ENCODE data around the gene PCTP.

PCTP gene

DNA sequence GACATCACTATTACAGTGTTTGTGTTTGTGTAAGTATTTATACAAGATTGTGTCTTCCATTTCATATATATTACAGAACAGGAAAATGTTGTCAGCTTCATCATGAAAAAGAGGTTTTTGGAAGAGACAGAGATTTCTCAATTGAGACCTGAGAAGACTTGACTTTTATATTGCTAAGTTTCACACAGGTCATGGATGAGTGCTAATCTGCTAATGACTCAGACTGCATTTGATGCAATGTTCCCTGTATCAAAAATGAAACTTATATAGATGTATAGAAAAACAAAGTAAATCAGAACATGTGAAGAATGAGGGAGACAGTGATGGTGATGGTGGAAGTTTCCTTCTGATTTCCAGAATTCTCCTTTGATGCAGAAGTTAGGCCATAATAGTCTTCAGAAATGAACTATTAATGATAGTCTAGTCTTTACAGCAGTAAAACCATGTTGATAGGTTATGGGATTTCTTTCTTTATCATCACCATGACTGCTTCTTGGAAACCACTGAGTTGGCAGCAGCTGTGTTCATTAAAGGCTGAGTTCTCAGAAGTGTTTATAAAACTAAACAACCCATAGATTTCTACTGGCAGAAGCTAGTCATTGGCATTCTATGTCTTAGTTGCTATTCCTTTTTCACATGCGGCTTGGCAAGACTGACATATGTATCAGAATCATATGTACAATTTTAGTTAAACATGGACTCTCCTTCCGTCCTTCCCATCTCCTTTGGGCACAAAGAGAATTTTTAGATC is 56.1 kb downstream of the PCTP start:
- no peak for FAIRE-seq

DNA sequence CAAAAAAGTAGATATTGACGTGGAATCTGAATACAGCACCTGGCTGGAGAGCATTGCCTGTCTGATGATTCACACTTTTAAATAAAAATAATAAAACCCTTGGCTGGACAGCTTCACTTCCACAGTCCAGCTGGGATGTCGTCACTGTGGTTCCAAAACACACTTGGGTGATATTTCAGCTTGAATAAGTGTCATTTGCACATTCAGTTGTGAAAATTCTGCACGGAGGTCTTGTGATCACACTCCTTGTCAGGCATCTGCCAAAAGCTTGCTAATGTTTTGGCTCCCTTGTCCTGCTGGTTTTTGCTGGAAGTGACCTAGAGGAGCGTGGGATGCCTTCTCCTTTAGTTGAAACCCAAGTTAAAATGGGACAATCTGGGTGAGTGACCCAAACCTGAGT is 60.7 kb downstream of the PCTP start:
- no peak for FAIRE-seq

DNA sequence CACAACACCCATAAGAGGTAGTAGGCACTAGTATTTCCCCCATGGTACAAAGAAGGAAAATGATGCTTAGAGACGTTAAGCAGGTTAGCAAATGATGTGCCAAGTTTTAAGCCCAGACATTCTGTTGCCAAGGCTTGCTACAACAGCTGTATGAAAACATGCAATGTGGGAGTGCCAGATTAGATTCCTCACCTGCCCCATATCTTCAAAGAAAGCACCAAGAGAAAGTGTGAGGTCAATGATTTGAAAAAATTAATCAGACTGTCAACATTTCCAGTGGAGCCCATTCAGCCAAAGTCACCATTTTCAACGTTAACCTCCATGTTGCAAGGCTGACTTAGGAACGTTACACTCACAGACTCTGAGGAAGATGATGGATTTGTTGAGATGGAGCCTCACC is 61.5 kb downstream of the PCTP start:
- FAIRE-seq, result no peak

DNA sequence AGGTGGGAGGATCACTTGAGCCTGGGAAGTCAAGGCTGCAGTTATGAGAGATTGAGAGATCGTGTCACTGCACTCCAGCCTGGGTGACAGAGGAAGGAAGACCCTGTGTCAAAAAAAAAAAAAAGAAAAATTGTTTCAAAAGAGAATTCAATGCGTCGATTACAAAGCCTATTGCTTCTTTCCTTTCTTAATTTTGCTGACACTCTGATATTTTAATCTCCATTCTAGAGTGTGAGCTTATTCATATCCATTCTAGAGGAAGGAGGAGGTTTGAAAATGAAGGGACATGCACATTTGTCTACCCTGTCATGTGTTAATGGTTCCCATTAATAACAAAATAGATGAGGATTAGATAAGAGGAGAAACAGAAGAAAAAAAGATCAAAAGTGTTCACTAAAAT is 63.1 kb downstream of the PCTP start:
- FAIRE-seq, result no peak

DNA sequence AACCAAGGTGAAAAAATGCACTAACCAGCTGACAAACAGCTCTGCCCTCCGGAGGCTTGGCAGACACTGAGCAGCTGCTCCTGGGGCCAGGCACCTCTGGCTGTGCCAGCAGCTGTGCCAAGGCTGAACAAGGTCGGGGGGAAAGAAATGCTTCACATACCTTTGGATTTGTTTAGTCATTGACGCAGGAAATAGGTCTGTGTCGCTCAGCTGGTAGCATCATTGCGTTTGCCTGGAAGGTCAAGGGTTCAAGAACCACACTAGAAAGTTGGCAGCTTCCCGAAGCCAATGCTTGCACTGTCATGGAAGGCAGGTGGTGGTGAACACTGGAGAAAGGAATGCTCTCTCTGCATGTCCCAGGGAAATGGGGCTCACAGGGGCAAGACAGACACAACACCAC is 63.5 kb downstream of the PCTP start:
- no peak for FAIRE-seq

DNA sequence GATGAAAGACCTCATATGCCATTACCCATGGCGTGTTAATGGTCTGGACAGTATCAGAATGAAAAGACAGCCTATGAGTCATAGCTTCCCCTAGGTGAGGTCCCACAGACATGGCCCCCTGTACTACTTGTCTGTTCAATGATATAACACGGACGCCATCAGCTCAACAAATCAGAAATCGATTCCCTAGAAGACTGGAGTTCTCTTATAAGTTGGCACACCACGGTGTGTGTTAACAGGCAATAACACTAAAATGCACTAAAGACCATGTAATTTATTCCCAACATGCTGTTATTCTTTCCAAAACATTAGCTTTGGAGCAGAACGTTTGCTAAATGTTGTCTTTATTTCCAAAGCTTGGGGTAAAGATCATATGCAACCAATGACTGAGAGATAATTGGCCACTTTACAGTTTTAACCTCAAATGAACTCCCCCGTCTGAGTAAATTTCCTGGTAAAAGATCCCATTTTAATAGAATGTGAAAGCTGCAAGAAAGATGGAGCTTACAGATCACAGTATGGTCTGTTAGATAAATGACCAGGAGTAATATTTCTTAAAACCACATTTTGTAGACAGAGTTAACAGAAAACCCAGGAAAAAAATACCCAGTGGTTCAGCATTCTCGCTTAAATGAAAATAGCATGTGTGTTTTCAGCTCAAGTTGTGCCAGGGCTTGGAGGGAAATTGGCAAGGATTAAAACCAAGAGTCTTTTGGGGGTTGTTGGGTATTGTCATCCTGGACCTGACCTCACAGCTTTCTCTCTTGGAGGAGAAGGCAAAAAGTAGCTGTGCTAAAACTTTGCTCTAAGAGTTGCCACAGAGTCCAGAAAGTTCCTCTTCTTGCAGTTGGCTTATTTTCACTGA is 65.9 kb downstream of the PCTP start:
- FAIRE-seq, result no peak

DNA sequence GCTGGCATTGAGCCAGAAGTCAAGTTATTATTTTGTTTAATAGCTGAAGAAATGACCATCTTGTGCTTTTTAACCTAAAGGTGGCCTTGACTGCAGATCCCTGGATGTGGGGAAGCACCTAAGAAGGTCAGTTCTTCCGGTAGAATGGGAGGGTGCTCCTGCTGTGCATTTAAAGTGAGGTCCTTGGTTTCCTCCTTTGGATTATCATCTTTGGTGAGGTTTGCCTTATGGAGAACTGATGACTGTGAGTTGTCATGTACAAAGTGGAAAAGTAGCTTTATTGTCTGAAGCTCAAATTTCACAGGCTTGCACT is 66.5 kb downstream of the PCTP start:
- FAIRE-seq, result no peak

DNA sequence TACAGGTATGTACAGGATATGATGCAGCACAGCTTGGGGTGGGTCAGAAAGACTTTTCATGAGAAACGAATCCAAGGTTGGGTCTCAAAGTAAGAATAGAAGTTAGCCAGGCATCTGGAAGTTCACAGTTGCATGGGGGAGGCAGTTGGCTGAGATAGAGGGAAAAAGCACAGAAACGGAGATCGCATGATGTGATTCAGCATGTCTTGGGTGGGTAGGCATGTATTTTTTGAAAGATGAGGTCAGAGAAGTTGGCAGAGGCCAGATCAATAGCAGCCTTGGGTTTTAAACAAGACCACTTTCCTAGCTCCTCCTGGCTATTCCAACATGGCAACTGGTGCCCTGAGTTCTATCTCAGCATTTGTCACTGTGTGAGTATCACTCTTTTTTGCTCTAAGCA is 67.2 kb downstream of the PCTP start:
- no peak for FAIRE-seq

DNA sequence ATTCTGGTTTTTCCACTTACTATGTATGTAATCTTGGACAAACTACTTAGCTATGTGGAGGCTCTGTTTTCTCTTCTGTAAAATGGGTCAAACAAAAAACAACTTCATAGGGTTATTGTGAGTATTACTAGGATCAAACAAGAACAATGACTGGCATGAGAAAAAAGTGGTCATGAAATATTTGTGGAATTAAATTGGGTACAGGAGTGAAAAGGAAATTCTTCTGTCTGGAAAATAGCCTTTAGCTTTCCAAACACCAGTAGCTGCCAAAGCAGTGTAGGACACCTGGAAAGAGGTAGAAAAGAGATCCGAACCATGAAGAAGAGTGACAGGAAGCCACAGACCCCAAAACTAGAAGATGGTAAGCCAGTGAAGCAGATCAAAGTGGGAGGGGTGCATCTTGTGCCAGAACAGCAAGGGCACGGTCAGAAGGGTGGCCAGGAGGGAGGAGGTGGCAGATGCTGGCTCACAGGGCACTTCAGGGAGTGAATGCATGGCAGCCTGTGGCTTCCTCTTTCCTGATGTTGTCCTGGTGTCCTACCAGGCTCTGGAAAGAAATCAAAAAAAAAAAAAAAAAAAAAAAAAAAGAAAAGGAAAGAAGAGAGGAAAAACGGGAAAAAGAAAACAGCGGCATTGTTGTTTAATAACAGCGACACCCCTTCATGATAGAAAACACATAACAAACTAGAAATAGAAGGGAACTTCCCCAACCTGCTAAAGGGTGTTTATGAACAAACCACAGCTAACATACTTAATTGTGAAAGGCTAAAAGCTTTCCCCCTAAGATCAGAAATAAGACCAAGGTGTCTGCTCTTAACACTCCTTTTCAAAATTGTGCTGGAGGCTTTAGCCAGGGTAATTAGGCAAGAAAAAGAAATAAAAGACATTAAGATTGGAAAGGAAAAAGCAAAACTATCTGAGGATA is 67.9 kb downstream of the PCTP start:
- FAIRE-seq, result no peak

DNA sequence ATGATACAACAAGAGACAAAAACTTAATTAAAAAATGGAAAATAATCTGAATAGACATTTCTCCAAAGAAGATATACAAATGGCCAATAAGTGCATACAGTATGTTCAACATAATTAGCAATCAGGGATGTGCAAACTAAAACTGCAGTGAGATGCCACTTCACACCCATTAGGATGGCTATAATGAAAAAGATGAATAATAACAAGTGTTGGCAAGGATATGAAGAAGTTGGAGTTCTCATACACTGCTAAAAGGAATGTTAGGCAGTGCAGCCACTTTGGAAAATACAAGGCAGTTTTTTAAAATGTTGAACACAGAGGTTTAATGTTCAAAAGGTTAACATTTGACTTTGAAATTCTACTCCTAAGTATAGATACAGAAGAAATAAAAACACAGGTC is 69.8 kb downstream of the PCTP start:
- FAIRE-seq, result no peak

DNA sequence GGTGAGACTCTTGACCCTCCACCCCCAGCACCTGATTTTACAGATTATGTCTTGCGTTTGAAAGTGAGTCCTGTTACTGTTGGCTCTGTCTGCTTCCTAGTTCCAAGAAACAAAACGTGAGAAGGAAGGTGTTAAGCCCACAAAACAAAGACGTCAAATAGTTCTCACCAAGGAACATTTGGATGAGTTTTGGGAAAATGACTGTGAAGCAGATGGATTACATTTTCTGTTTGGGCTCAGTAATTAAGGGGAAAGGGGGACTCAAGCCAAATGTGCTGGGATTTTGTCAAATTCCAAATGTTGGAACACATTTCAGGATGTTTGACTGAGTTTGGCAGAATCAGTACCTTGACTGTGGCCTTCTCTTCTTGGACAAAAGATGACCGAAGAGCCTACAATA is 71.2 kb downstream of the PCTP start:
- FAIRE-seq, result no peak

DNA sequence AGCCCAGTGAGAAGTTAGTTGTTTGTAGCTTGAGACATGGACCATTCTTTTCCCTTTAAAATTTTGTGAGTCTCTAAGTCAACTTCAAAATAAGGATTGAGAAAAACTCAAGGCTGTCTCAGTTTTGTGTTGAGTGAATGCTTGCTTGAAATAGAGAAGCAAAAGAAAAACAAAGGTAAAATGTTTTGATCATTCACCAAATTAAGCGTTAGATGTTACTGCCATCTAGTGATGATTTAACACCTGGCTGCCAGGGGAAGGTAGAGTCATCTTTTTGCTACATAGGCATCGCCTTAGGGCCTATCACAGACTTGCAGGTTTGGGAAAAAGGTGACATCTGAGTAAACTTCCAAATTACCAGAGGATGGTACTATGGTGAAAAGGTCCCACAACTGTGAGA is 74.4 kb downstream of the PCTP start:
- no peak for FAIRE-seq
